MV-4-11 (cell line): Measurements from ENCODE around the gene IRX6.
A peak's percentile ranks its signal among the peaks of the same experiment; 100 is the strongest.

ENCODE experiments used
- DNase-seq: peaks from one replicate; lab custom pipeline; 2025; lab: John Stamatoyannopoulos, UW

Gene IRX6

GRCh38 chr16:55367866-55368603 is 44.0 kb downstream of the IRX6 start:
- DNase-seq, result peak; percentile 72

- DNase-seq, result no peak
Observed at GRCh38 chr16:55369151-55369550, 45.1 kb downstream of the IRX6 start.

GRCh38 chr16:55370762-55371482 is 46.9 kb downstream of the IRX6 start:
- peak; percentile 64 for DNase-seq

GRCh38 chr16:55372792-55373488 is 48.9 kb downstream of the IRX6 start:
- no peak for DNase-seq

GRCh38 chr16:55373489-55373832 is 49.5 kb downstream of the IRX6 start:
- no peak for DNase-seq

- no peak for DNase-seq
Observed at GRCh38 chr16:55376045-55376444, 52.0 kb downstream of the IRX6 start.

- DNase-seq, result no peak
Observed at GRCh38 chr16:55376567-55377167, 52.7 kb downstream of the IRX6 start.

GRCh38 chr16:55377840-55378239 is 53.8 kb downstream of the IRX6 start:
- DNase-seq, result no peak

- no peak for DNase-seq
Observed at GRCh38 chr16:55378616-55379015, 54.6 kb downstream of the IRX6 start.

- DNase-seq, result no peak
Observed at GRCh38 chr16:55379371-55379770, 55.4 kb downstream of the IRX6 start.

GRCh38 chr16:55379876-55380390 is 55.9 kb downstream of the IRX6 start:
- no peak for DNase-seq
